Bronchial epithelial cell (primary cell): ENCODE measurements around the gene IRF5. TPM values are rescaled to one million over a fixed set of nuclear protein-coding genes. Genes with fewer than 3 reads are reported as not detected.

ENCODE experiments used
- DNase-seq: peaks from one replicate; pipeline ENCODE4 v3.0.0-alpha.2; 2010; ENCODE audit warnings: low read depth
- FAIRE-seq: peaks from 2 replicates; lab custom pipeline; 2011; peaks lifted over from hg19 to GRCh38; lab: Jason Lieb, UNC
- H3K27me3 ChIP-seq: 2 replicates; pipeline ENCODE4 v1.5.1; 2011; ENCODE audit warnings: low read length; ENCODE audit not compliant: control insufficient read depth, insufficient read depth
- H3K36me3 ChIP-seq: 2 replicates; pipeline ENCODE4 v1.5.1; 2011; ENCODE audit warnings: low read length; ENCODE audit not compliant: control insufficient read depth, insufficient read depth
- H3K4me3 ChIP-seq: 2 replicates; pipeline ENCODE4 v1.5.1; 2011; ENCODE audit warnings: mild to moderate bottlenecking, low read depth, low read length, control low read depth
- total RNA-seq: library from RNA; depleted of rRNA; stranded (reverse); fragments of >200 nt; gene quantifications from 2 replicates; pipeline ENCODE4 v1.2.1, GENCODE V29; 2014
- TF ChIP-seq, protein P1 (sequence below): IDR thresholded peaks from 2 replicates; pipeline ENCODE4 v1.5.1; 2011; ENCODE audit warnings: mild to moderate bottlenecking, moderate library complexity, low read length, control low read depth, inconsistent platforms; ENCODE audit not compliant: insufficient read depth, severe bottlenecking

IRF5 gene
- total RNA-seq, 1 donor from 2014 or later = 6.8 TPM

DNA sequence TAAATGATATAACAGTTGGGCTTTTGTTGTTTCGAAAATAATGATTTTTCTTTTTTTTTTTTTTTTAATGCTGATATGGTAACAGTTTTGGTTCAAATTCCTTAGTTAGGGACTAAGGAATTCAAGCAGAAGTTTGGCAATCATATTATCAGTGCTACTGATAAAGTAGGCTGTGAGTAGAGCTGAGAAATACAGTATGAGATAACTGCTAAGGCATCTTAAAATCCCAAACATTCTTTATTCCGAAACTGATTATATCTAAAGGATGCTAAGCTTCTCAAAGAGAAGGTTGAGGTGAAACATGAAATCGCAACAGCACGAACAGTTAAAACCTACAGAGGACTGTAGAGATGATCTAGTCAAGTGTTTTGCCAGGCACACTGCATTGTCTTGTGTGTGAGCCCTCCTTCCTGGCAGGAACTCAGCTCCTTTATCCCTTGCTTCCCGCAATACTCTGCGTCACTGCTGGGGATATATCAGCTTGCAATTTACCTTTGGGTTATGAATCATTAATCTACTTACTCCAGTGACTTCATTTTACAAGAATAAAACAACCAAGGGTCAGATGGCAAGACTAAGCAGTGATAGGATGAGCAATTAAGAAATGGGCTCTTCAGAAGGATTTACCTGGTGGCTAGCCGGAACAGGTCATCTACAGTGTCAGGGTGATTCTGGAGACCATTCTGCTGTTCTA lies 36.7 kb downstream of the IRF5 start:
- TF ChIP-seq, protein P1, sequence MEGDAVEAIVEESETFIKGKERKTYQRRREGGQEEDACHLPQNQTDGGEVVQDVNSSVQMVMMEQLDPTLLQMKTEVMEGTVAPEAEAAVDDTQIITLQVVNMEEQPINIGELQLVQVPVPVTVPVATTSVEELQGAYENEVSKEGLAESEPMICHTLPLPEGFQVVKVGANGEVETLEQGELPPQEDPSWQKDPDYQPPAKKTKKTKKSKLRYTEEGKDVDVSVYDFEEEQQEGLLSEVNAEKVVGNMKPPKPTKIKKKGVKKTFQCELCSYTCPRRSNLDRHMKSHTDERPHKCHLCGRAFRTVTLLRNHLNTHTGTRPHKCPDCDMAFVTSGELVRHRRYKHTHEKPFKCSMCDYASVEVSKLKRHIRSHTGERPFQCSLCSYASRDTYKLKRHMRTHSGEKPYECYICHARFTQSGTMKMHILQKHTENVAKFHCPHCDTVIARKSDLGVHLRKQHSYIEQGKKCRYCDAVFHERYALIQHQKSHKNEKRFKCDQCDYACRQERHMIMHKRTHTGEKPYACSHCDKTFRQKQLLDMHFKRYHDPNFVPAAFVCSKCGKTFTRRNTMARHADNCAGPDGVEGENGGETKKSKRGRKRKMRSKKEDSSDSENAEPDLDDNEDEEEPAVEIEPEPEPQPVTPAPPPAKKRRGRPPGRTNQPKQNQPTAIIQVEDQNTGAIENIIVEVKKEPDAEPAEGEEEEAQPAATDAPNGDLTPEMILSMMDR = no peak
- Histone ChIP-seq H3K4me3 (no peak overlapping the region), H3K27me3 (no peaks in the 10 kb centered on the region), H3K36me3 (peaks cover 12% of the 10 kb centered on the region)
- no peak for FAIRE-seq
- peak; percentile 35 for DNase-seq

DNA sequence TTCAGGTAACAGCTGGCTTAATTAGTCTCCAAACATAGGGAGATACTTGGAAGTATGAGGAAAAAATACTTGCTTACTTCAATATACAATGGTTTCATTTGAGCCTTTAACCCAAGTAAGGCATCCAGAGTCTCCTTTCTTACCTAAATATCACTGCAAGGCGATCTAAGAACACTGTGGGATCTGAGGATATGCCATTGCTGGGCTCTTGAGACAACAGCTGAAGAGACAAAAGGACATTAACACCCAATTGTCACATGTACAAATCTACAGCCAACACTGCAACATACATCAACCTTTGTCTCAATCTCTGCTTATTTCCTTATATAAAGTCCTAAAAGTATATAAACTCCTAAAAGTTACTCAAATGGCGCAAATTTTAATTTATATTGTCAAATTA lies 44.4 kb downstream of the IRF5 start:
- H3K36me3 ChIP-seq = peaks cover 11% of the 10 kb centered on the region
- no peak overlapping the region for H3K4me3 ChIP-seq
- FAIRE-seq (no peak), DNase-seq (no peak)
- H3K27me3 ChIP-seq = no peaks in the 10 kb centered on the region
- TF ChIP-seq, protein P1 = no peak

DNA sequence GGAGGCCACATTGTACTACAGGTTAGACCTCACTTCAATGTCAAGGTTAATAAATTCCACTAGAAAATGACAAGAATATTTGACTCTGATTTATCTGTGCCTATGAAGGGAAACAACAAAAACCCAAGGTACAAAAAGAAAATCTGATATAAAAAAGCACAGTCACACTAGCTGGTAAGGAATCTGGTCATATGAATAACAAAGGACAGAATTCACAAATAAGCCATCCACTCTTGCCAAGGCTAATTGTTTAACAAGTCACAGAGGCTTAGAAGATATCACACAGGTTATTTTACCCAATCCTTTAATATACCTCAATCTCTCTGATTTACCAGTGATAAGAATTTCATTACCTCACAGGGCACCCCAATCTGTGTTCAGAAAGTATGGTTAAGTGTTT lies 47.9 kb downstream of the IRF5 start:
- DNase-seq (no peak), FAIRE-seq (no peak)
- peaks cover 9% of the 10 kb centered on the region for H3K36me3 ChIP-seq
- no peaks in the 10 kb centered on the region for H3K27me3 ChIP-seq
- TF ChIP-seq, protein P1 = no peak
- no peak overlapping the region for H3K4me3 ChIP-seq

DNA sequence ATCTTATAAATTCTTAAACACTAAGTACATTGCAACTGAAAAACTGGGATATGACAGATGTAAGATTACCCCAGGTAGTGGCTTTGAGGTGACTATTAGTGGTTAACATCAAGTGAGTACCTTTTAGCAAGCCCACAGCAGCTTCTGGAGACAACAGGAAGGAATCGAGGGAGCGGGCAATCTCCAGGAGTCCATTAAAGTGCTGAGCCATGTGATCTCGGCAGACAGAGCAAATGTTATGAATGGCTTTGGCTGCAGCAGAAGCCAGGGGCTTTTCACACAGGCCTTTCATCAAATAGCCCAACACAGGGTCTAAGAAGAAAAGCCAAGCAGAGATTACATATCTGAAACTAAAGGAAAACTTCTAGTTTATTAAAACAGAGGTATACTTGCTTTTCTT lies 48.9 kb downstream of the IRF5 start:
- H3K36me3 ChIP-seq = peaks cover 9% of the 10 kb centered on the region
- DNase-seq = no peak
- H3K27me3 ChIP-seq = no peaks in the 10 kb centered on the region
- FAIRE-seq = no peak
- TF ChIP-seq, protein P1 = no peak
- H3K4me3 ChIP-seq = no peak overlapping the region

GRCh38 chr7:128988372-128988771 lies 50.6 kb downstream of the IRF5 start:
- DNase-seq (no peak), FAIRE-seq (no peak)
- Histone ChIP-seq H3K4me3 (no peak overlapping the region), H3K36me3 (peaks cover 5% of the 10 kb centered on the region), H3K27me3 (no peaks in the 10 kb centered on the region)
- TF ChIP-seq, protein P1 = no peak

- Histone ChIP-seq H3K36me3 (peaks cover 3% of the 10 kb centered on the region), H3K27me3 (no peaks in the 10 kb centered on the region), H3K4me3 (no peak overlapping the region)
- DNase-seq = no peak
- TF ChIP-seq, protein P1 = no peak
- no peak for FAIRE-seq
These were observed 52.2 kb downstream of the IRF5 start for GRCh38 chr7:128989961-128990360.
